Thymus (tissue), 11 donors: Measurements from ENCODE around the gene SIRPA. TPM values are rescaled to one million over a fixed set of nuclear protein-coding genes. Genes with fewer than 3 reads are reported as not detected.

Experiments used
- DNase-seq, 9 donors: peaks; one replicate each; pipeline ENCODE4 v3.0.0-alpha.2; 2013; ENCODE audit warnings: low spot score in 9 of 9, low read depth in 6 of 9, missing footprints in 1 of 9
- H3K27ac ChIP-seq, 2 donors: one replicate each; pipeline ENCODE4 v1.5.1; 2013; ENCODE audit warnings: control low read depth in 1 of 2, low read depth in 1 of 2, low read length in 1 of 2, mild to moderate bottlenecking in 1 of 2, moderate library complexity in 1 of 2
- H3K27me3 ChIP-seq, 2 donors: one replicate each; pipeline ENCODE4 v1.5.1; 2013; ENCODE audit warnings: low read length in 1 of 2; ENCODE audit not compliant: control insufficient read depth in 2 of 2, insufficient read depth in 1 of 2
- H3K36me3 ChIP-seq, 2 donors: one replicate each; pipeline ENCODE4 v1.5.1; 2013; ENCODE audit warnings: low read length in 1 of 2, mild to moderate bottlenecking in 1 of 2, moderate library complexity in 1 of 2; ENCODE audit not compliant: control insufficient read depth in 2 of 2, insufficient read depth in 2 of 2
- H3K4me1 ChIP-seq, 2 donors: one replicate each; pipeline ENCODE4 v1.5.1; 2013; ENCODE audit warnings: low read length in 2 of 2; ENCODE audit not compliant: control insufficient read depth in 2 of 2, insufficient read depth in 2 of 2
- H3K4me3 ChIP-seq, 2 donors: one replicate each; pipeline ENCODE4 v1.5.1; 2013; ENCODE audit warnings: low read length in 2 of 2, control low read depth in 1 of 2, mild to moderate bottlenecking in 1 of 2
- H3K9me3 ChIP-seq, 2 donors: one replicate each; pipeline ENCODE4 v1.5.1; 2013; ENCODE audit warnings: low read length in 1 of 2, mild to moderate bottlenecking in 1 of 2; ENCODE audit not compliant: control insufficient read depth in 2 of 2, insufficient read depth in 1 of 2
- WGBS: extraction: QIAGEN DNeasy Blood & Tissue Kit; methylation state at CpG from one replicate; pipeline ENCODE4 v1.1.7; 2013; 5-methylcytosine and 5-hydroxymethylcytosine counted together
- polyA plus RNA-seq: library from polyadenylated mRNA; stranded (reverse); fragments of 200-250 nt; gene quantifications from one replicate; pipeline ENCODE4 v1.2.3, GENCODE V29; 2013
- total RNA-seq: library from RNA; stranded (reverse); fragments of 120-200 nt; gene quantifications from one replicate; pipeline ENCODE4 v1.2.4, GENCODE V29; 2013
- donor health status: healthy.

SIRPA gene
- total and polyA plus RNA-seq, 2 donors, result 3.0 to 11.9 TPM

DNA sequence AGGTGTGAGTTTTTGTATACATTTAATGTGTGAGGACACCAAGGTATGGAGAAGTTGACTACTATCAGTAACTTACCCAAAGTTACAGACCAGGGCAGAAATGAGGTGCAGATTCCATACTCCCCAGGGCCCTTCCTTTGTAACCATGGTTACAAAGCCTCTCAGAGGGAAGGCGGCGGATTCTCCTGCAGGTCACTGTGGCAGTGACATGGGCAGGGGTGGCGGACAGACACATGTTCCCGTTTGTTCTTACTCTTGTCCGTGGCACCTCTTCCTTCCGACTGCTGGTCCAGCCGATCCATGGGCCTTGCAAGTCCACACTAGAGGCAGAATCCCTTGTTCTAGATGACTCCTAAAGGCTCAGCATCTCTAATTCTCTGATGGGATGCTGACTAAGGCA is 55.6 kb downstream of the SIRPA start:
- WGBS, result 95% methylated on average over 7 of the region's 7 CpGs
- Histone ChIP-seq H3K36me3 (no peaks in the 10 kb centered on the region), H3K27ac (no peak overlapping the region), H3K4me3 (no peak overlapping the region), H3K27me3 (peaks cover 7 to 29% of the 10 kb centered on the region in 2 donors), H3K9me3 (no peaks in the 10 kb centered on the region), H3K4me1 (no peaks in the 10 kb centered on the region)
- DNase-seq, result no peak

DNA sequence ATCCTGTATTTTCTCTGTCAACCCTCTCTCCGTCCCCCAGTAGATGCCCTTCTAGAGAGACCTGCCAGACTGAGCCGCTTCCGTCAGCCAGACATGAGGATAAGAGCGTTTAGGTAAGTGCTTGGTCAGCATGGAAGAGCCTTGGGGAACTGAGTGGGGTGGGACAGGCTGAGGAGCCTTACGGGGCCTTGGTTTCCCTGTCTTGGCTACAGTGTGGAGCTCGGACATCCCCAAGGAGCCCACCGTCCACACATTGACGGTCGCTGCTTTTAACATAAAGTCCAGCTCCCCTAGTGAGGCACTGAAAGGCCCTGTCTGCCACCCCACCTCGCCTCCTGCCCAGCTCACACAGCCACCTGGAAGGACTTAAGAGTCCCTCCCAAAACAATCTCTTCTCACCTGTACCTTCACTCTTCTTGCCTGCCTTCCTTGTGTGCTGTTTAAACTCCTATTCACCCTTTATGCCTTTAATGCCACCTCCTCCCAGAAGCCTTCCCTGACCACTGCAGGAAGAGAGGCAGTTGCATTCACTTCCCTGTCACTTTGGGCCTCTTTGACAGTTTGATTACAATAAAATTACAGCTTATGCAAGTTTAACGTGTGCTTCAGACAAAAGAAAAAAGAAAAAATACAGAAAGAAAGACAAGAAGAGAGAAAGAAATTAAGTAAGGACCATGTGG is 56.4 kb downstream of the SIRPA start:
- Histone ChIP-seq H3K27me3 (peaks cover 7 to 22% of the 10 kb centered on the region in 2 donors), H3K9me3 (no peaks in the 10 kb centered on the region), H3K4me1 (no peaks in the 10 kb centered on the region), H3K4me3 (no peak overlapping the region), H3K27ac (no peak overlapping the region), H3K36me3 (no peaks in the 10 kb centered on the region)
- no peak for DNase-seq
- 87% methylated on average over 11 of the region's 11 CpGs for WGBS

GRCh38 chr20:1952737-1953530 is 57.7 kb downstream of the SIRPA start:
- no peaks in the 10 kb centered on the region for H3K36me3 ChIP-seq
- H3K27ac ChIP-seq, result no peak overlapping the region
- 93% methylated on average over 6 of the region's 6 CpGs for WGBS
- no peaks in the 10 kb centered on the region for H3K4me1 ChIP-seq
- no peaks in the 10 kb centered on the region for H3K9me3 ChIP-seq
- DNase-seq, result no peak
- no peak overlapping the region for H3K4me3 ChIP-seq
- peaks cover 0 to 9% of the 10 kb centered on the region in 2 donors for H3K27me3 ChIP-seq

- no peak for DNase-seq
- Histone ChIP-seq H3K27ac (no peak overlapping the region), H3K4me3 (no peak overlapping the region), H3K27me3 (peaks cover 0 to 4% of the 10 kb centered on the region in 2 donors), H3K9me3 (no peaks in the 10 kb centered on the region), H3K36me3 (no peaks in the 10 kb centered on the region), H3K4me1 (no peaks in the 10 kb centered on the region)
- 95% methylated on average over 5 of the region's 5 CpGs for WGBS
Measured at GRCh38 chr20:1953621-1954020, 58.4 kb downstream of the SIRPA start.

DNA sequence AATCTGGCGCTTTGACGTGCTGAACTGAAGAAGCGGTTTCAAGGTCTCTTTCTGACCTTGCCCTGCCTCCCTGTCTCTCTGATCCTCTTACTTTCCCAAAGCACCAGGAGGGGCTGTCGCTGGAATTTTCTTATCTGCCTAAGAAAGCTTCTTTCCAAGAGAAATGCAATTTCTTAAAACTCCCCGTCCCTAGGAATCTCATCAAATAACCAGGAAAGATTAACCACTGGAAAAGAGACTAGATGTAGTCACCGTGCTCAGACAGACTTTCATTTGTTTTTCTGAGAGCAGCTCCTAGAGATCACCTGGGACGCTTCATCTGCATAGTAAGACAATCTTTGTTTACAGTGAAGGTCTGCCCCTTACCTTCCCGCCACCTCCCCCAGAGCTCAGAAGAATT is 60.0 kb downstream of the SIRPA start:
- H3K27me3 ChIP-seq, result no peaks in the 10 kb centered on the region
- H3K4me1 ChIP-seq, result no peaks in the 10 kb centered on the region
- no peak overlapping the region for H3K27ac ChIP-seq
- no peak for DNase-seq
- H3K4me3 ChIP-seq, result no peak overlapping the region
- WGBS, result 92% methylated on average over 8 of the region's 8 CpGs
- no peaks in the 10 kb centered on the region for H3K9me3 ChIP-seq
- H3K36me3 ChIP-seq, result no peaks in the 10 kb centered on the region

GRCh38 chr20:1958426-1958825 is 63.2 kb downstream of the SIRPA start:
- H3K9me3 ChIP-seq, result no peaks in the 10 kb centered on the region
- WGBS, result 98% methylated on average over 2 of the region's 2 CpGs
- DNase-seq, result no peak

DNA sequence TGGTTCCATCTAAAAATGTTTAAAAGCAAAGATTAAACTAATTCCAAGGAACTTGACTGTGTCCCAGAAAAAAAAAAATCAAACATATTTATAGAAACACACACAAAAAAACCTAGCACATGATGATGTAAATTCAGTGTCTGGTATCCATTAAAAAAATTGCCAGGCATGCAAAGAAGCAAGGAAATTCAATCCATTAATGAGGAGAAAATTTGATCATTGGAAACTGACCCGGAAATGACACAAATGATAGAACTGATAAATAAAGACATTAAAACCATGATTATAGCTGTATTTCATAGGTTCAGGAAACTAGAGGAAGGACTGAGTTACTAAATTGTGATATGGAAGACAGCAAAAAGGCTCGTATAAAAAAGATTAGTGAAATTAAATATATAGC is 63.9 kb downstream of the SIRPA start:
- H3K4me1 ChIP-seq, result no peaks in the 10 kb centered on the region
- H3K9me3 ChIP-seq, result no peaks in the 10 kb centered on the region
- no peaks in the 10 kb centered on the region for H3K36me3 ChIP-seq
- no peaks in the 10 kb centered on the region for H3K27me3 ChIP-seq
- no peak overlapping the region for H3K27ac ChIP-seq
- H3K4me3 ChIP-seq, result no peak overlapping the region
- 93% methylated on average over 2 of the region's 2 CpGs for WGBS
- DNase-seq, result no peak

More at GRCh38 chr20:1958426-1958825, 63.2 kb downstream of the SIRPA start:
- Histone ChIP-seq H3K4me1 (no peaks in the 10 kb centered on the region), H3K36me3 (no peaks in the 10 kb centered on the region), H3K27me3 (no peaks in the 10 kb centered on the region), H3K27ac (no peak overlapping the region), H3K4me3 (no peak overlapping the region)

DNA sequence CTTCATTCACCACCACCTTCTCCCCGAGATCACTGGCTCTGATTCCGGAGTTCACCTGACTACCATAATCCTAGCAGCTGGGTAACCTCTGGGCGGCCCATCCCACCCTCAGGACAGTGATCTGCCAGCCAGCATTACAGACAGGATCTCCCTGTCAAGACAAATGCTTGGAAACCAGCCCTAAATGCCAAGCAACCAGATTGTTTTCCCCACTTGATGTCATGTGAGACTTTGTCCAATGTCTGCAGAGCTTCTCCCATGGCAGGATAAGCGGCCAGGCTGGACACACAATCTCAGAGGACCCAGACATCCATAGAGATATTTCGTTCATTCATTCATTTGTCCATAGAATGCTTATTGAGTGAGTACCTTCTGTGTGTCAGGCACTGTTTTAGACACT is 66.2 kb downstream of the SIRPA start:
- 92% methylated on average over 5 of the region's 5 CpGs for WGBS
- Histone ChIP-seq H3K9me3 (no peaks in the 10 kb centered on the region), H3K4me3 (no peak overlapping the region), H3K4me1 (peaks cover 0 to 4% of the 10 kb centered on the region in 2 donors), H3K27ac (no peak overlapping the region), H3K27me3 (peaks cover 0 to 7% of the 10 kb centered on the region in 2 donors), H3K36me3 (no peaks in the 10 kb centered on the region)
- no peak for DNase-seq

- Histone ChIP-seq H3K4me1 (peaks cover 0 to 4% of the 10 kb centered on the region in 2 donors), H3K36me3 (no peaks in the 10 kb centered on the region), H3K9me3 (no peaks in the 10 kb centered on the region), H3K4me3 (no peak overlapping the region), H3K27ac (no peak overlapping the region), H3K27me3 (peaks cover 0 to 7% of the 10 kb centered on the region in 2 donors)
- no peak for DNase-seq
- WGBS, result 78% methylated on average over 4 of the region's 4 CpGs
Measured at GRCh38 chr20:1964061-1964460, 68.9 kb downstream of the SIRPA start.
